Prostate gland (tissue), 2 donors: ENCODE measurements around the gene MCM10. TPM values are rescaled to one million over a fixed set of nuclear protein-coding genes. Genes with fewer than 3 reads are reported as not detected.

Experiments
- DNase-seq: peaks from one replicate; pipeline ENCODE4 v3.0.0-alpha.2; 2019; ENCODE audit warnings: low spot score
- H3K27ac ChIP-seq, 2 donors: fragments of 200-600 bp; sonication (generic); 2 replicates each; pipeline ENCODE4 v1.5.1; 2017 to 2019
- H3K27me3 ChIP-seq: fragments of 200-600 bp; sonication (generic); replicated peaks from 2 replicates; pipeline ENCODE4 v1.5.1; 2019; ENCODE audit not compliant: insufficient read depth
- H3K36me3 ChIP-seq, 2 donors: fragments of 200-600 bp; sonication (generic); 1 replicate in 1 of 2; 2 replicates in 1 of 2; pipeline versions ENCODE4 v1.5.1 to v1.8.1; 2017 to 2019
- H3K4me1 ChIP-seq: fragments of 200-600 bp; sonication (generic); replicated peaks from 2 replicates; pipeline ENCODE4 v1.5.1; 2019
- H3K4me3 ChIP-seq, 2 donors: fragments of 200-600 bp; sonication (generic); 2 replicates each; pipeline ENCODE4 v1.5.1; 2017 to 2019
- H3K9me3 ChIP-seq: fragments of 200-600 bp; sonication (generic); 2 replicates; pipeline ENCODE4 v1.5.1; 2017
- CTCF ChIP-seq, 4 experiments: fragments of 200-600 bp in 2 of 4; fragments of 450-650 bp in 2 of 4; sonication (generic) in 2 of 4; IDR thresholded peaks; 1 replicate in 3 of 4; 2 replicates in 1 of 4; pipeline ENCODE4 v1.5.1; 2016 to 2019; ENCODE audit warnings: antibody characterized with exemption in 4 of 4, mild to moderate bottlenecking in 2 of 4, moderate library complexity in 2 of 4
- POLR2A ChIP-seq: fragments of 450-650 bp; IDR thresholded peaks from one replicate; pipeline ENCODE4 v1.6.1; 2016; ENCODE audit warnings: antibody characterized with exemption, mild to moderate bottlenecking
- POLR2AphosphoS5 ChIP-seq: sonication (generic); formaldehyde crosslinking; IDR thresholded peaks from one replicate; pipeline ENCODE4 v1.6.1; 2017; ENCODE audit warnings: antibody characterized with exemption
- WGBS: methylation state at CpG from one replicate; pipeline ENCODE4 v1.1.5; 2018; 5-methylcytosine and 5-hydroxymethylcytosine counted together
- intact Hi-C: fragments of 100-400 bp; cut with DNase I; formaldehyde crosslinking; loops from one replicate; pipeline ENCODE4 v1.14.2; 2022
- total RNA-seq, 2 donors: library from RNA; depleted of rRNA; stranded (reverse); fragments of >200 nt; gene quantifications; one replicate each; pipeline ENCODE4 v1.1.0, GENCODE V29; 2016

The MCM10 gene
- total RNA-seq, 2 donors from 2014 or later = 0.55 to 1.6 TPM

- intact Hi-C loops = no loop called here
- Histone ChIP-seq H3K27me3 (no peaks in the 10 kb centered on the region), H3K27ac (no peak overlapping the region), H3K9me3 (no peaks in the 10 kb centered on the region), H3K36me3 (no peaks in the 10 kb centered on the region), H3K4me1 (no peaks in the 10 kb centered on the region), H3K4me3 (no peak overlapping the region)
- WGBS = 85% methylated on average over 3 of the region's 3 CpGs
- TF ChIP-seq CTCF (IDR thresholded peaks at IDR 0.05) = no peak
- TF ChIP-seq POLR2A = no peak
- TF ChIP-seq POLR2AphosphoS5 = no peak
- DNase-seq = no peak
These were observed 42.5 kb upstream of the MCM10 start for GRCh38 chr10:13118784-13119410.

DNA sequence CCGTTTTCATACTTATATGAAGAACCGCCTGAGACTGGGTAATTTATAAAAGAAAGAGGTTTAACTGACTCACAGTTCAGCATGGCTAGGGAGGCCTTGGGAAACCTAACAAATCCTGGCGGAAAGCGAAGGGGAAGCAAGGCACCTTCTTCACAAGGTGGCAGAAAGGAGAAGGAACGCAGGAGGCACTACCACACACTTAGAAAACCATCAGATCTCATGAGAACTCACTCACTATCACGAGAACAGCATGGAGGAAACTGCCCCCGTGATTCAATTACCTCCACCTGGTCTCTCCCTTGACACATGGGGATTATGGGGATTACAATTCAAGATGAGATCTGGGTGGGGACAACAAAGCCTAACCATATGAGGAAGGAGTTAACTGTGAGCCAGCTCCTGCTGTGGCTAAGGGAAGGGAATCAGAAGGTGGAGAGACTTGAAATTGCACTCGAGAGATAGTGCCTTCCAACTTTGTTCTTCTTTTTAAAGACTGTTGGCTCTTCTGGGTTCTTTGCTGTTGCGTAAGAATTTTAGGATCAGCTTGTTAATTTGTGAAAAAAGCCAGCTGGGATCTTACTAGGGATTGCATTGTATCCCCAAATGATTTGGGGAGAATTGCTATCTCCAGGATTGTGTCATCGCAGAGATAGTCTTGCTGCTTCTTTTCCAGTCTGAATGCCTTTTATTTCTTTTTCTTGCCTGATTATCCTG is 40.4 kb upstream of the MCM10 start:
- TF ChIP-seq POLR2AphosphoS5 (no peak), CTCF (IDR thresholded peaks at IDR 0.05) (no peak), POLR2A (no peak)
- no peaks in the 10 kb centered on the region for H3K9me3 ChIP-seq
- no peak overlapping the region for H3K4me3 ChIP-seq
- H3K4me1 ChIP-seq = no peaks in the 10 kb centered on the region
- WGBS = 78% methylated on average over 10 of the region's 10 CpGs
- no peak overlapping the region for H3K27ac ChIP-seq
- no peaks in the 10 kb centered on the region for H3K27me3 ChIP-seq
- DNase-seq = no peak
- no peaks in the 10 kb centered on the region for H3K36me3 ChIP-seq
- intact Hi-C loops = no loop called here

DNA sequence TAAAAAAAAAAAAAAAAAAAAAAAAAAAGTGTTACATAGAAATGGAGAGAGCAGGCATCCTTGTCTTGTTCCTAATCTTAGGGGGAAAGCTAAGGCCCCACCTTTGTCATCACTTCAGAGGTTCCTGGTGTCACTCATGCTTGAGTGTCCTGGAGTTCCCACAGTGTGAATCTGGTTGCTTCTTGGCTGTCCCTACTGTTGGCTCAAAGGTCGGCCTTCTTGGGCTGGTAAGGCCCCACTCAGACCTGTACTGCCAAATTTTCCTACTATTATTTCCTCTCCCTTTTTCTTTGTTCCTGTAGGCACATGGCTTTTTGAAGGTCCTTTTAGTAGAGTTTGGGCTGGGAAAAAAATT is 39.9 kb upstream of the MCM10 start:
- no peak overlapping the region for H3K27ac ChIP-seq
- DNase-seq = no peak
- intact Hi-C loops = no loop called here

GRCh38 chr10:13136651-13137050 is 24.7 kb upstream of the MCM10 start:
- 91% methylated on average over 8 of the region's 8 CpGs for WGBS
- no peak for DNase-seq
- no peaks in the 10 kb centered on the region for H3K4me1 ChIP-seq
- H3K27ac ChIP-seq = no peak overlapping the region
- no peaks in the 10 kb centered on the region for H3K27me3 ChIP-seq
- H3K4me3 ChIP-seq = no peak overlapping the region
- no peak for TF ChIP-seq CTCF (IDR thresholded peaks at IDR 0.05)
- TF ChIP-seq POLR2AphosphoS5 = no peak
- TF ChIP-seq POLR2A = no peak
- H3K9me3 ChIP-seq = no peaks in the 10 kb centered on the region
- intact Hi-C loops = no loop called here
- H3K36me3 ChIP-seq = peaks cover 5 to 11% of the 10 kb centered on the region in 2 donors

More for the DNA sequence above, 39.9 kb upstream of the MCM10 start:
- no peaks in the 10 kb centered on the region for H3K4me1 ChIP-seq
- no peaks in the 10 kb centered on the region for H3K36me3 ChIP-seq
- H3K27me3 ChIP-seq = no peaks in the 10 kb centered on the region
- TF ChIP-seq POLR2A = no peak
- TF ChIP-seq POLR2AphosphoS5 = no peak
- no peak for TF ChIP-seq CTCF (IDR thresholded peaks at IDR 0.05)
- 88% methylated on average over 1 of the region's 1 CpG for WGBS
- no peak overlapping the region for H3K4me3 ChIP-seq
- no peaks in the 10 kb centered on the region for H3K9me3 ChIP-seq

DNA sequence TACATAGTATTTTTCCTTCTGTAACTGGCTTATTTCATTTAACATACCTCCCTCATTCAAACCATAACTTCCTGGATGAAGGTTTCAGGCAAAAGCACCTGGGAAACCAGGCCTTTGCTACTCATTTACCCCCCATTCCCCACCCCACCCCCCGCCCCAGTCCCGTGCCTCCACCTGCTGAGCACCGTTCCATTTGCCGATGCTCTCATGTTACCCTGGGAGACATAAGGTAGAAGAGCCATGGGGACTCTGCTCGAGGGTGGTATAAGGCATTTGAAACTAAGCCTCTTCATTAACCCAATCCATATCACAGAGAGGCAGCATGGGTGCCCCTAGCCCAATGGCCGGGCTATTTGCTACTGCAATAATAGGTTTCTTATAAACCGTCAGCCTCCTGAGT is 22.2 kb upstream of the MCM10 start:
- Histone ChIP-seq H3K9me3 (no peaks in the 10 kb centered on the region), H3K27ac (no peak overlapping the region), H3K4me1 (no peaks in the 10 kb centered on the region), H3K4me3 (no peak overlapping the region), H3K27me3 (no peaks in the 10 kb centered on the region), H3K36me3 (no peaks in the 10 kb centered on the region)
- TF ChIP-seq POLR2AphosphoS5 (no peak), CTCF (IDR thresholded peaks at IDR 0.05) (no peak), POLR2A (no peak)
- no peak for DNase-seq
- WGBS = 57% methylated on average over 7 of the region's 7 CpGs
- intact Hi-C loops = no loop called here
